Mesendoderm (in vitro differentiated cells): Measurements from ENCODE around the gene HASPIN.
A peak's percentile ranks its signal among the peaks of the same experiment; 100 is the strongest.
"Not testable (repeated sequence)": the region's sequence is repeated elsewhere in the genome, so short reads cannot be mapped to it uniquely, and the experiment has no call there.

Source experiments
- DNase-seq: peaks from one replicate; pipeline ENCODE4 v3.0.0; 2013
- H2AK5ac ChIP-seq: 2 replicates; pipeline ENCODE4 v1.6.1; 2013; ENCODE audit warnings: low read length, inconsistent platforms
- H2BK120ac ChIP-seq: 2 replicates; pipeline ENCODE4 v1.6.1; 2013; ENCODE audit warnings: low read depth, mild to moderate bottlenecking, low read length, moderate library complexity, mixed read lengths
- H2BK15ac ChIP-seq: replicated peaks from 2 replicates; pipeline ENCODE4 v1.6.1; 2013; ENCODE audit warnings: low read depth, mild to moderate bottlenecking, moderate library complexity
- H2BK5ac ChIP-seq: 2 replicates; pipeline ENCODE4 v1.6.1; 2013; ENCODE audit warnings: low read length, inconsistent platforms
- H3K18ac ChIP-seq: 2 replicates; pipeline ENCODE4 v1.6.1; 2013; ENCODE audit warnings: mild to moderate bottlenecking, low read length, mixed read lengths
- H3K23ac ChIP-seq: one replicate; pipeline ENCODE4 v1.6.1; 2013; ENCODE audit warnings: low read length
- H3K27ac ChIP-seq: 2 replicates; pipeline ENCODE4 v1.5.1; 2013; ENCODE audit warnings: low read depth, mild to moderate bottlenecking, inconsistent platforms, low read length, moderate library complexity
- H3K27me3 ChIP-seq: 2 replicates; pipeline ENCODE4 v1.6.1; 2013; ENCODE audit warnings: low read length, control low read depth, mild to moderate bottlenecking, inconsistent platforms; ENCODE audit not compliant: insufficient read depth, poor library complexity
- H3K36me3 ChIP-seq: 2 replicates; pipeline ENCODE4 v1.6.1; 2013; ENCODE audit warnings: low read length, inconsistent platforms; ENCODE audit not compliant: control insufficient read depth, insufficient read depth
- H3K4ac ChIP-seq: one replicate; pipeline ENCODE4 v1.6.1; 2013; ENCODE audit warnings: low read depth, mild to moderate bottlenecking, low read length, moderate library complexity
- H3K4me1 ChIP-seq: 2 replicates; pipeline ENCODE4 v1.6.1; 2013; ENCODE audit warnings: low read depth, low read length, inconsistent platforms; ENCODE audit not compliant: control insufficient read depth
- H3K4me2 ChIP-seq: 2 replicates; pipeline ENCODE4 v1.6.1; 2013; ENCODE audit warnings: low read length
- H3K4me3 ChIP-seq: 2 replicates; pipeline ENCODE4 v1.5.1; 2013; ENCODE audit warnings: mild to moderate bottlenecking, low read length
- H3K56ac ChIP-seq: one replicate; pipeline ENCODE4 v1.6.1; 2013; ENCODE audit warnings: low read length
- H3K79me1 ChIP-seq: 2 replicates; pipeline ENCODE4 v1.6.1; 2013; ENCODE audit warnings: low read length, inconsistent platforms
- H3K79me2 ChIP-seq: 2 replicates; pipeline ENCODE4 v1.6.1; 2013; ENCODE audit warnings: mild to moderate bottlenecking, low read length; ENCODE audit not compliant: control insufficient read depth, insufficient read depth
- H3K9ac ChIP-seq: 2 replicates; pipeline ENCODE4 v1.6.1; 2013; ENCODE audit warnings: low read length, inconsistent platforms
- H4K5ac ChIP-seq: one replicate; pipeline ENCODE4 v1.6.1; 2013; ENCODE audit warnings: low read length
- H4K8ac ChIP-seq: one replicate; pipeline ENCODE4 v1.6.1; 2013; ENCODE audit warnings: low read depth, mild to moderate bottlenecking, control low read depth, low read length, moderate library complexity
- WGBS: extraction: QIAGEN DNeasy Blood & Tissue Kit; methylation state at CpG from one replicate; pipeline ENCODE4 v1.1.7; 2013; ENCODE audit warnings: low lambda C conversion rate, missing lambda C conversion rate; ENCODE audit not compliant: insufficient coverage; ENCODE audit errors: extremely low coverage; 5-methylcytosine and 5-hydroxymethylcytosine counted together

Gene HASPIN

DNA sequence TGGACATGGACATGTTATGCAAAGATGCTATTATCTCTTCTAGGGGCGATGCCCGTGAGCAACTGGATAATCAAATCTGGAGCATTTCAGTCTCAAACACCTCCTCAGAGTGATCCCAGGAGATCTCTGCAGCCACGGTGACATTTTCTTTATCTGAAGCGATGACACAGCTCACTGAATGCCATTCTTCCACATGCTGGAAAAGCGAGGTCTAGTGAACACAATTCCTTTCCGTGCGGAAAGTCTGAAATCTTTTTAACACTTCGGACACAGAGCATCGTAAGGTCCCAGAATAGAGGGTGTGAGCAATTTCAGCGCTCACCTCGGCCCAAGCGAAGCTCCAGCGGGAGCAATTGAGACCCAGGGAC is 531 bp upstream of the HASPIN start:
- peaks cover 20% of the 10 kb centered on the region for H3K79me1 ChIP-seq
- H4K8ac ChIP-seq = no peak overlapping the region
- peaks cover 27% of the 10 kb centered on the region for H3K79me2 ChIP-seq
- no peaks in the 10 kb centered on the region for H3K4me1 ChIP-seq
- DNase-seq = no peak
- H3K27ac ChIP-seq = no peak overlapping the region
- WGBS = no CpG with 5 or more reads among the region's 13 CpGs
- H4K5ac ChIP-seq = no peak overlapping the region
- peak overlapping the region; percentile 37 for H3K4me2 ChIP-seq
- H2BK5ac ChIP-seq = no peak overlapping the region
- H2BK15ac ChIP-seq = no peak overlapping the region
- peaks cover 11% of the 10 kb centered on the region for H3K36me3 ChIP-seq
- no peaks in the 10 kb centered on the region for H3K27me3 ChIP-seq
- no peak overlapping the region for H3K4ac ChIP-seq
- peak overlapping the region; percentile 92 for H3K4me3 ChIP-seq
- H3K18ac ChIP-seq = peak overlapping the region; percentile 19
- H3K56ac ChIP-seq = peak overlapping the region; percentile 100
- H3K9ac ChIP-seq = peak overlapping the region; percentile 96
- no peak overlapping the region for H3K23ac ChIP-seq
- no peak overlapping the region for H2AK5ac ChIP-seq
- no peak overlapping the region for H2BK120ac ChIP-seq

DNA sequence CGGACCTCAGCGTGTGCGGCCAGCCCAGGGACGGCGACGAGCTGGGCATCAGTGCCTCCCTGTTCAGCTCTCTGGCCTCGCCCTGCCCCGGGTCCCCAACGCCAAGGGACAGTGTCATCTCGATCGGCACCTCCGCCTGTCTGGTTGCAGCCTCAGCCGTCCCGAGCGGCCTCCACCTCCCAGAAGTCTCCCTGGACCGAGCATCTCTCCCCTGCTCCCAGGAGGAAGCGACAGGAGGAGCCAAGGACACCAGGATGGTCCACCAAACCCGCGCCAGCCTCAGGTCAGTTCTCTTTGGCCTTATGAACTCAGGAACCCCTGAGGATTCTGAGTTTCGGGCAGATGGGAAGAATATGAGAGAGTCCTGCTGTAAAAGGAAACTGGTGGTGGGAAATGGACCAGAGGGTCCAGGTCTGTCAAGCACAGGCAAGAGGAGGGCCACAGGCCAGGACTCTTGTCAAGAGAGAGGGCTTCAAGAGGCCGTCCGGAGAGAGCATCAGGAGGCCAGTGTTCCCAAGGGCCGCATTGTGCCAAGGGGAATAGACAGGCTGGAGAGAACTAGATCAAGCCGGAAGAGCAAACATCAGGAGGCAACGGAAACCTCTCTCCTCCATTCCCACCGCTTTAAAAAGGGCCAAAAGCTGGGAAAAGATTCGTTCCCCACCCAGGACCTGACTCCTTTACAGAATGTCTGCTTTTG is 825 bp downstream of the HASPIN start:
- Histone ChIP-seq H2BK120ac (no peak overlapping the region), H3K79me2 (peaks cover 27% of the 10 kb centered on the region), H2BK15ac (no peak overlapping the region), H4K8ac (no peak overlapping the region), H3K23ac (no peak overlapping the region), H3K56ac (peak overlapping the region; percentile 87), H3K4me2 (peak overlapping the region; percentile 66), H3K27me3 (no peaks in the 10 kb centered on the region), H3K79me1 (peaks cover 20% of the 10 kb centered on the region), H2AK5ac (no peak overlapping the region), H3K18ac (no peak overlapping the region), H4K5ac (no peak overlapping the region), H3K9ac (peak overlapping the region; percentile 87), H3K4ac (no peak overlapping the region), H3K4me1 (no peaks in the 10 kb centered on the region), H3K27ac (no peak overlapping the region), H2BK5ac (no peak overlapping the region), H3K4me3 (peak overlapping the region; percentile 47), H3K36me3 (peaks cover 11% of the 10 kb centered on the region)
- DNase-seq = peak; percentile 48
- WGBS = no CpG with 5 or more reads among the region's 27 CpGs

DNA sequence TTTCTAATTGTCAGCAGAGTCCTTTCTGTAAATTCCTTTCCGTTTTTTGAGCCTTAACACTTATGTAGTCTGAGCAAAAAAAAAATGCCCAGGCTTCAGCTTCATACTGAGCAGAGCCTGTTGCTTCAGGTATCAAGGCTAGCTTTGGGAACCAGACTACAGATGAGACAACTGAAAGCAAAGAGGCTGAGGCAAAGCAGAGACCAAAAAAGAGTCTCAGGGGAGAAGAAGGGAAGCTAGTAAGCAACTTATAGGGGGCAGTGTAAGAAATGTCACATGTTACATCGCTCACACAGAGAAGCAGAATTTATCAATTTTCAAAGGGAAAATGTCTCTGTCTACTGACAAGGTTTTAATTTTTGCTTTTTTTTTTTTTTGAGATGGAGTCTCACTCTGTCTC is 3.3 kb downstream of the HASPIN start:
- Histone ChIP-seq H2BK120ac (no peak overlapping the region), H3K4me1 (peaks cover 3% of the 10 kb centered on the region), H3K79me2 (peaks cover 27% of the 10 kb centered on the region), H3K27ac (no peak overlapping the region), H3K23ac (no peak overlapping the region), H3K79me1 (peaks cover 20% of the 10 kb centered on the region), H3K4me3 (no peak overlapping the region), H3K18ac (no peak overlapping the region), H3K9ac (no peak overlapping the region), H3K27me3 (no peaks in the 10 kb centered on the region), H2BK15ac (no peak overlapping the region), H3K56ac (no peak overlapping the region), H3K36me3 (peaks cover 11% of the 10 kb centered on the region), H3K4ac (no peak overlapping the region), H2AK5ac (no peak overlapping the region), H2BK5ac (no peak overlapping the region), H3K4me2 (no peak overlapping the region), H4K5ac (no peak overlapping the region), H4K8ac (no peak overlapping the region)
- no CpG with 5 or more reads among the region's 2 CpGs for WGBS
- no peak for DNase-seq

DNA sequence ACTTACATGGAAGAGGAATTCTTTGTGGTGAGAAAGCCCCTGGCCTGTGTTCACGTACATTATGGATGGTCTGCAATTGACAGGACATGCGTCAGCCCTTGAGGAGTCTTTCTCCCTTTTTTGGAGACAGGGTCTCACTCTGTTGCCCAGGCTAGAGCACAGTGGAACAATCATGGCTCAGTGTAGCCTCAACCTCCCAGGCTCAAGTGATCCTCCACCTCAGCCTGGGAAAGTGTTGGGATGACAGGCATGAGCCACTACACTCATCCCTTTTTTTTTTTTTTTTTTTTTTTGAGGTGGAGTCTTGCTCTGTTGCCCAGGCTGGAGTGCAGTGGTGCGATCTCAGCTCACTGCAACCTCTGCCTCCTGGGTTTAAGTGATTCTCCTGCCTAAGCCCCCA is 4.4 kb downstream of the HASPIN start:
- not testable (repeated sequence) for H3K4me2 ChIP-seq, DNase-seq, H2BK5ac ChIP-seq, H3K4me3 ChIP-seq, H2BK15ac ChIP-seq, H3K27ac ChIP-seq, H3K23ac ChIP-seq, H2BK120ac ChIP-seq, H3K9ac ChIP-seq, H4K8ac ChIP-seq, H2AK5ac ChIP-seq, H3K56ac ChIP-seq, H3K27me3 ChIP-seq, H3K18ac ChIP-seq, H3K4me1 ChIP-seq, H4K5ac ChIP-seq, H3K4ac ChIP-seq
- peaks cover 20% of the 10 kb centered on the region for H3K79me1 ChIP-seq
- peaks cover 11% of the 10 kb centered on the region for H3K36me3 ChIP-seq
- H3K79me2 ChIP-seq = peaks cover 27% of the 10 kb centered on the region
- WGBS = no CpG with 5 or more reads among the region's 3 CpGs

DNA sequence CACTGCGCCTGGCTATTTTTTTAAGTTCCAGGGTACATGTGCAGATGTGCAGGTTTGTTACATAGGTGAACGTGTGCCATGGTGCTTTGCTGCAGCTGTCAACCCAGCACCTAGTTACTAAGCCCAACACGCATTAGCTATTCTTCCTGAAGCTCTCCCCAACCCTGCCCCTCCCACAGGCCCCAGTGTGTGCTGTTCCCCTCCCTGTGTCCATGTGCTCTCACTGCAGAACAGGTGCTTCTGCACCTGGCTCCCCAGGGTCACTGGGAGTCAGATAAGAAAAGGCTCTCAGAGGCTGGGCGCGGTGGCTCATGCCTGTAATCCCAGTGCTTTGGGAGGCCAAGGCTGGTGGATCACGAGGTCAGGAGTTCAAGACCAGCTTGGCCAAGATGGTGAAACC is 6.2 kb downstream of the HASPIN start:
- Histone ChIP-seq H3K79me2 (peaks cover 19% of the 10 kb centered on the region), H3K4ac (no peak overlapping the region), H3K36me3 (peaks cover 11% of the 10 kb centered on the region), H4K8ac (no peak overlapping the region), H3K27me3 (no peaks in the 10 kb centered on the region), H3K79me1 (peaks cover 17% of the 10 kb centered on the region), H3K9ac (no peak overlapping the region), H3K18ac (no peak overlapping the region), H2BK15ac (no peak overlapping the region), H3K4me1 (peaks cover 3% of the 10 kb centered on the region), H3K4me2 (no peak overlapping the region), H3K27ac (no peak overlapping the region), H4K5ac (no peak overlapping the region), H2AK5ac (no peak overlapping the region), H3K56ac (no peak overlapping the region), H3K23ac (no peak overlapping the region), H2BK120ac (no peak overlapping the region), H2BK5ac (no peak overlapping the region), H3K4me3 (no peak overlapping the region)
- DNase-seq = no peak
- no CpG with 5 or more reads among the region's 6 CpGs for WGBS

DNA sequence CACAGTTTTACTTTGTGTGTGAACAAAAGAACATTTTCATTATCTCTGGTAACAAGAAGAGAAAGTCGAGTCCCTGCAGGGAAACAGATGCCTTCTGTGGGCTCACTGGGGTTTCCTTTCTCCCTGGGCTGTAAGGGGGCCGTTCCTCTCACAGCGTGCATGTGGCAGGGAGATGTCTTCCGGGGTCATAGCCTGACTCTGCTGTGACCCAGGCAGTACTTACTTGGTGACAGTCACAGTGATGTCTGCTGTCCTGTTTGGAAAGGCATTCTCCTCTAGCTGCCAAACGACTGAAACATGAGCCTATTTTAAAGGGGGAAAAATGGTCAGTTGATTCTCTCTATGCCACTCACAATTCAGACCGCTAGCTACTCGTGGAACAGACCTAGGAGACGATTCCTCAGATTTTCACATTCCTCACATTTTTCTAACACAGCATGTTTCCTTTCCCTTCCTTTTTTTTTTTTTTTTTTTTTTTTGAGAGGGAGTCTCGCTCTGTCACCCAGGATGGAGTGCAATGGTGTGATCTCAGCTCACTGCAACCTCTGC is 7.3 kb downstream of the HASPIN start:
- Histone ChIP-seq H3K4ac (no peak overlapping the region), H3K79me1 (peaks cover 9% of the 10 kb centered on the region), H3K4me3 (no peak overlapping the region), H3K27me3 (no peaks in the 10 kb centered on the region), H2BK120ac (no peak overlapping the region), H3K4me1 (peaks cover 3% of the 10 kb centered on the region), H3K79me2 (peaks cover 8% of the 10 kb centered on the region), H3K4me2 (no peak overlapping the region), H2BK15ac (no peak overlapping the region), H2AK5ac (no peak overlapping the region), H3K18ac (no peak overlapping the region), H3K27ac (no peak overlapping the region), H3K23ac (no peak overlapping the region), H2BK5ac (no peak overlapping the region), H3K56ac (peak overlapping the region; percentile 15), H3K9ac (no peak overlapping the region), H3K36me3 (peaks cover 6% of the 10 kb centered on the region), H4K8ac (no peak overlapping the region), H4K5ac (no peak overlapping the region)
- DNase-seq = peak; percentile 67
- no CpG with 5 or more reads among the region's 9 CpGs for WGBS
